ENCODE measurements around the gene LRP1B. TPM values are rescaled to one million over a fixed set of nuclear protein-coding genes. Genes with fewer than 3 reads are reported as not detected.

LRP1B gene
- total RNA-seq, 2 donors from 2014 or later, result 0.91 to 1.2 TPM

DNA sequence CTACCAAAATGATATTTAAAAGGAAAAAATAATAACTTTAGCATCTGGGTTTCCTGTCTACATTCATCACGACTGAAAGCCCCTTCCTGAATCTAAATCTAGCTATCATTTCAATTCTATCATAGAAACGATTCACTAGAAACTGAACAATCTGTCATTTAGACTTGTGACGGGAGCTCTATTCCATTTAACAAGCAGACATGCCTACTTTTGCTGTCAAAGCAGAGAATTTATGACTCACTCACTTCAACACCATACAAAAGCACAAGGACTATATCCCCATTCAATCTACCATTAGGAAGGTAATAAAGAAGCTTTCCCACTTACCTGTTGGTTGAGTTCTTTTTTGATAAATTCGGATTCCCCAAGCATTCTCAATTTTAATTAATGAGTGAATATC is 1072.3 kb downstream of the LRP1B start:
- intact Hi-C loops (cut with DNase I), result no loop called here
- Histone ChIP-seq H3K27ac (no peak overlapping the region), H3K4me1 (replicated peaks) (no peaks in the 10 kb centered on the region), H3K36me3 (no peaks in the 10 kb centered on the region), H3K27me3 (replicated peaks; ENCODE audit: insufficient read depth) (no peaks in the 10 kb centered on the region), H3K9me3 (no peaks in the 10 kb centered on the region), H3K4me3 (no peak overlapping the region)
- DNase-seq (ENCODE audit: low spot score), result no peak
- WGBS, result 41% methylated on average over 4 of the region's 4 CpGs
- TF ChIP-seq POLR2A (IDR thresholded peaks at IDR 0.05) (no peak), POLR2AphosphoS5 (IDR thresholded peaks at IDR 0.05) (no peak), CTCF (IDR thresholded peaks at IDR 0.05) (no peak)

DNA sequence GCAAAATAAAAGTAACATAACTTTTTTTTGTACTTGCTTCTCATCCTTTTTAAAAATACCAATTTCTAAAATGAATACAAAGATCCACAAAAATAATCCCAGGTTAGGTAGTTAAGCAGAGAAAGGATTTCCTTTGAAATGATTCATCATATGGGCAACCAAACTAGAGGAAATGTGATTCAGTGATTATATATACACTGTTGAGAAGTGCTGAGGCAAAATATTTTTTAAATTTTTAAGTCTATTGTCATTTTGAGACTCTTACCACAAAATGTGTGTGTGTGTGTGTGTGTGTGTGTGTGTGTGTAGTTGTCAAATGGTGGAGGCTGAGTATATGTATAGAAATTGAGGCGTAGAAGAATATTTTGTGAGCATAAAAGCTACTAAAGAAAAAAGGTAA is 1075.3 kb downstream of the LRP1B start:
- no peak overlapping the region for H3K27ac ChIP-seq
- no peak overlapping the region for H3K4me3 ChIP-seq
- H3K36me3 ChIP-seq, result no peaks in the 10 kb centered on the region
- H3K9me3 ChIP-seq, result no peaks in the 10 kb centered on the region
- WGBS, result 97% methylated on average over 1 of the region's 1 CpG
- TF ChIP-seq CTCF (IDR thresholded peaks at IDR 0.05) (no peak), POLR2AphosphoS5 (IDR thresholded peaks at IDR 0.05) (no peak)
- no peaks in the 10 kb centered on the region for H3K4me1 ChIP-seq (replicated peaks)
- no peak for DNase-seq (ENCODE audit: low spot score)
- H3K27me3 ChIP-seq (replicated peaks; ENCODE audit: insufficient read depth), result no peaks in the 10 kb centered on the region
- intact Hi-C loops (cut with DNase I), result no loop called here

GRCh38 chr2:141048951-141049350 is 1081.9 kb downstream of the LRP1B start:
- TF ChIP-seq POLR2AphosphoS5 (IDR thresholded peaks at IDR 0.05) (no peak), CTCF (IDR thresholded peaks at IDR 0.05) (no peak), POLR2A (IDR thresholded peaks at IDR 0.05) (no peak)

GRCh38 chr2:141041281-141041680 is 1089.5 kb downstream of the LRP1B start:
- H3K4me1 ChIP-seq (replicated peaks), result no peaks in the 10 kb centered on the region
- DNase-seq (ENCODE audit: low spot score), result no peak
- H3K27ac ChIP-seq, result no peak overlapping the region
- no peak overlapping the region for H3K4me3 ChIP-seq
- H3K9me3 ChIP-seq, result no peaks in the 10 kb centered on the region
- intact Hi-C loops (cut with DNase I), result no loop called here
- no peaks in the 10 kb centered on the region for H3K27me3 ChIP-seq (replicated peaks; ENCODE audit: insufficient read depth)
- WGBS, result 69% methylated on average over 1 of the region's 1 CpG
- no peak for TF ChIP-seq POLR2AphosphoS5 (IDR thresholded peaks at IDR 0.05)
- no peak for TF ChIP-seq CTCF (IDR thresholded peaks at IDR 0.05)
- no peak for TF ChIP-seq POLR2A (IDR thresholded peaks at IDR 0.05)
- H3K36me3 ChIP-seq, result no peaks in the 10 kb centered on the region

More at GRCh38 chr2:141048951-141049350, 1081.9 kb downstream of the LRP1B start:
- Histone ChIP-seq H3K27ac (no peak overlapping the region), H3K27me3 (replicated peaks; ENCODE audit: insufficient read depth) (no peaks in the 10 kb centered on the region), H3K36me3 (no peaks in the 10 kb centered on the region), H3K4me3 (no peak overlapping the region), H3K9me3 (no peaks in the 10 kb centered on the region), H3K4me1 (replicated peaks) (no peaks in the 10 kb centered on the region)
- intact Hi-C loops (cut with DNase I), result no loop called here
- DNase-seq (ENCODE audit: low spot score), result no peak
- 80% methylated on average over 6 of the region's 6 CpGs for WGBS

DNA sequence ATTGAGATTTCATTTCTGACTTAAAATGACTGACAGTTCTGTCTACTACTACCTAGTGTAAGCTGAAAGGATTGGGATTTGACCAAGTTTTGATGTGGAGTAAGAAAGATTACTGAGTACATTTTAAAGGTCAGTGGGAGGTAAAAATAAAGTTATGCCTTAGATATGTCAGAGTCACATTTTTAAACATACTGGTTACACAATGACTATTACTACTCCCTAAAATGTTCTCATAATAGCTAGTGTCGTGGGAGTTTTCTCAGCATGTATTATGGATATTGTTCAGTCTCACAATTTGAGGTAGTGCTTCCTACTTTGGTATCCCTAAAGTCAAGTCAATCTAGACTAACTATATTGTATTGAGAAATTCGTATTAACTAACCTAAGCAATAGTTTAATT is 1092.5 kb downstream of the LRP1B start:
- intact Hi-C loops (cut with DNase I), result no loop called here
- no peaks in the 10 kb centered on the region for H3K36me3 ChIP-seq
- H3K9me3 ChIP-seq, result no peaks in the 10 kb centered on the region
- no peak overlapping the region for H3K4me3 ChIP-seq
- no peaks in the 10 kb centered on the region for H3K27me3 ChIP-seq (replicated peaks; ENCODE audit: insufficient read depth)
- H3K4me1 ChIP-seq (replicated peaks), result no peaks in the 10 kb centered on the region
- no peak for DNase-seq (ENCODE audit: low spot score)
- no peak for TF ChIP-seq POLR2AphosphoS5 (IDR thresholded peaks at IDR 0.05)
- no peak for TF ChIP-seq CTCF (IDR thresholded peaks at IDR 0.05)
- H3K27ac ChIP-seq, result no peak overlapping the region
- 93% methylated on average over 2 of the region's 2 CpGs for WGBS
